HL-60 (cell line): ENCODE data around the gene CCDC51.

ENCODE experiments used
- POLR2AphosphoS5 ChIP-seq: IDR thresholded peaks from 2 replicates; pipeline ENCODE4 v1.6.1; 2012; ENCODE audit warnings: low read depth
- SPI1 ChIP-seq: IDR thresholded peaks from 2 replicates; pipeline ENCODE4 v1.6.1; 2012; ENCODE audit warnings: low read depth, mild to moderate bottlenecking, borderline replicate concordance
- TF ChIP-seq, protein P1 (sequence below): IDR thresholded peaks from one replicate; pipeline ENCODE4 v1.5.1; 2011; ENCODE audit warnings: low read length, control low read depth, inconsistent platforms; ENCODE audit not compliant: insufficient read depth
- TF ChIP-seq, protein P2 (sequence below): IDR thresholded peaks from 2 replicates; pipeline ENCODE4 v1.6.1; 2012; ENCODE audit warnings: low read depth; ENCODE audit not compliant: insufficient replicate concordance

GRCh38 chr3:48468329-48468731 lies 28.4 kb upstream of the CCDC51 start:
- TF ChIP-seq, protein P1, sequence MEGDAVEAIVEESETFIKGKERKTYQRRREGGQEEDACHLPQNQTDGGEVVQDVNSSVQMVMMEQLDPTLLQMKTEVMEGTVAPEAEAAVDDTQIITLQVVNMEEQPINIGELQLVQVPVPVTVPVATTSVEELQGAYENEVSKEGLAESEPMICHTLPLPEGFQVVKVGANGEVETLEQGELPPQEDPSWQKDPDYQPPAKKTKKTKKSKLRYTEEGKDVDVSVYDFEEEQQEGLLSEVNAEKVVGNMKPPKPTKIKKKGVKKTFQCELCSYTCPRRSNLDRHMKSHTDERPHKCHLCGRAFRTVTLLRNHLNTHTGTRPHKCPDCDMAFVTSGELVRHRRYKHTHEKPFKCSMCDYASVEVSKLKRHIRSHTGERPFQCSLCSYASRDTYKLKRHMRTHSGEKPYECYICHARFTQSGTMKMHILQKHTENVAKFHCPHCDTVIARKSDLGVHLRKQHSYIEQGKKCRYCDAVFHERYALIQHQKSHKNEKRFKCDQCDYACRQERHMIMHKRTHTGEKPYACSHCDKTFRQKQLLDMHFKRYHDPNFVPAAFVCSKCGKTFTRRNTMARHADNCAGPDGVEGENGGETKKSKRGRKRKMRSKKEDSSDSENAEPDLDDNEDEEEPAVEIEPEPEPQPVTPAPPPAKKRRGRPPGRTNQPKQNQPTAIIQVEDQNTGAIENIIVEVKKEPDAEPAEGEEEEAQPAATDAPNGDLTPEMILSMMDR, result no peak
- TF ChIP-seq, protein P2, sequence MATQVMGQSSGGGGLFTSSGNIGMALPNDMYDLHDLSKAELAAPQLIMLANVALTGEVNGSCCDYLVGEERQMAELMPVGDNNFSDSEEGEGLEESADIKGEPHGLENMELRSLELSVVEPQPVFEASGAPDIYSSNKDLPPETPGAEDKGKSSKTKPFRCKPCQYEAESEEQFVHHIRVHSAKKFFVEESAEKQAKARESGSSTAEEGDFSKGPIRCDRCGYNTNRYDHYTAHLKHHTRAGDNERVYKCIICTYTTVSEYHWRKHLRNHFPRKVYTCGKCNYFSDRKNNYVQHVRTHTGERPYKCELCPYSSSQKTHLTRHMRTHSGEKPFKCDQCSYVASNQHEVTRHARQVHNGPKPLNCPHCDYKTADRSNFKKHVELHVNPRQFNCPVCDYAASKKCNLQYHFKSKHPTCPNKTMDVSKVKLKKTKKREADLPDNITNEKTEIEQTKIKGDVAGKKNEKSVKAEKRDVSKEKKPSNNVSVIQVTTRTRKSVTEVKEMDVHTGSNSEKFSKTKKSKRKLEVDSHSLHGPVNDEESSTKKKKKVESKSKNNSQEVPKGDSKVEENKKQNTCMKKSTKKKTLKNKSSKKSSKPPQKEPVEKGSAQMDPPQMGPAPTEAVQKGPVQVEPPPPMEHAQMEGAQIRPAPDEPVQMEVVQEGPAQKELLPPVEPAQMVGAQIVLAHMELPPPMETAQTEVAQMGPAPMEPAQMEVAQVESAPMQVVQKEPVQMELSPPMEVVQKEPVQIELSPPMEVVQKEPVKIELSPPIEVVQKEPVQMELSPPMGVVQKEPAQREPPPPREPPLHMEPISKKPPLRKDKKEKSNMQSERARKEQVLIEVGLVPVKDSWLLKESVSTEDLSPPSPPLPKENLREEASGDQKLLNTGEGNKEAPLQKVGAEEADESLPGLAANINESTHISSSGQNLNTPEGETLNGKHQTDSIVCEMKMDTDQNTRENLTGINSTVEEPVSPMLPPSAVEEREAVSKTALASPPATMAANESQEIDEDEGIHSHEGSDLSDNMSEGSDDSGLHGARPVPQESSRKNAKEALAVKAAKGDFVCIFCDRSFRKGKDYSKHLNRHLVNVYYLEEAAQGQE, result no peak
- TF ChIP-seq POLR2AphosphoS5, result no peak
- TF ChIP-seq SPI1, result no peak
